GM19240 (cell line): ENCODE measurements around the gene RBM33.

Experiments used
- DNase-seq: peaks from one replicate; pipeline ENCODE4 v3.0.0; 2011; ENCODE audit warnings: low spot score; ENCODE audit not compliant: insufficient read length

RBM33 gene

GRCh38 chr7:155792999-155793560 lies 148.6 kb downstream of the RBM33 start:
- DNase-seq = no peak

- DNase-seq = no peak
Measured at GRCh38 chr7:155793720-155794119, 149.3 kb downstream of the RBM33 start.

GRCh38 chr7:155794196-155794595 lies 149.7 kb downstream of the RBM33 start:
- no peak for DNase-seq

- DNase-seq = no peak
Measured at GRCh38 chr7:155795401-155795800, 150.9 kb downstream of the RBM33 start.

GRCh38 chr7:155795951-155796350 lies 151.5 kb downstream of the RBM33 start:
- DNase-seq = no peak

- DNase-seq = peak; percentile 69
Measured at GRCh38 chr7:155796381-155797261, 152.2 kb downstream of the RBM33 start.

- no peak for DNase-seq
Measured at GRCh38 chr7:155797262-155798250, 153.1 kb downstream of the RBM33 start.

GRCh38 chr7:155798673-155799439 lies 154.4 kb downstream of the RBM33 start:
- no peak for DNase-seq

GRCh38 chr7:155799514-155799913 lies 155.1 kb downstream of the RBM33 start:
- DNase-seq = no peak

GRCh38 chr7:155800301-155800700 lies 155.8 kb downstream of the RBM33 start:
- DNase-seq = no peak

- DNase-seq = no peak
Measured at GRCh38 chr7:155800741-155801267, 156.3 kb downstream of the RBM33 start.

GRCh38 chr7:155802291-155802690 lies 157.8 kb downstream of the RBM33 start:
- no peak for DNase-seq

- no peak for DNase-seq
Measured at GRCh38 chr7:155802906-155803417, 158.5 kb downstream of the RBM33 start.

- DNase-seq = no peak
Measured at GRCh38 chr7:155803418-155804376, 159.2 kb downstream of the RBM33 start.

GRCh38 chr7:155804431-155804831 lies 160.0 kb downstream of the RBM33 start:
- no peak for DNase-seq

- peak; percentile 71 for DNase-seq
Measured at GRCh38 chr7:155804897-155805825, 160.7 kb downstream of the RBM33 start.

- DNase-seq = no peak
Measured at GRCh38 chr7:155805826-155806095, 161.3 kb downstream of the RBM33 start.

- DNase-seq = no peak
Measured at GRCh38 chr7:155806096-155806871, 161.8 kb downstream of the RBM33 start.
